H9 (cell line): ENCODE data around the gene IL36G. TPM values are rescaled to one million over a fixed set of nuclear protein-coding genes. Genes with fewer than 3 reads are reported as not detected.

ENCODE experiments used
- DNase-seq: peaks from one replicate; pipeline ENCODE4 v3.0.0-alpha.2; 2017
- H2AFZ ChIP-seq: one replicate; pipeline ENCODE4 v1.6.1; 2013; ENCODE audit warnings: mild to moderate bottlenecking, low read length, control low read depth, moderate library complexity
- H2AK5ac ChIP-seq: 2 replicates; pipeline ENCODE4 v1.6.1; 2013; ENCODE audit warnings: low read length, control low read depth, mixed read lengths; ENCODE audit not compliant: insufficient read length
- H2BK120ac ChIP-seq: one replicate; pipeline ENCODE4 v1.6.1; 2013; ENCODE audit warnings: low read depth, mild to moderate bottlenecking, low read length, control low read depth, inconsistent platforms; ENCODE audit not compliant: poor library complexity, severe bottlenecking
- H2BK12ac ChIP-seq: 2 replicates; pipeline ENCODE4 v1.6.1; 2013; ENCODE audit warnings: low read length, control low read depth, mixed read lengths, low read depth; ENCODE audit not compliant: insufficient read length
- H2BK15ac ChIP-seq: 2 replicates; pipeline ENCODE4 v1.6.1; 2013; ENCODE audit warnings: low read depth, low read length, control low read depth
- H2BK20ac ChIP-seq: one replicate; pipeline ENCODE4 v1.6.1; 2013; ENCODE audit warnings: low read depth, mild to moderate bottlenecking, low read length, control low read depth, inconsistent platforms; ENCODE audit not compliant: poor library complexity, severe bottlenecking
- H2BK5ac ChIP-seq: 2 replicates; pipeline ENCODE4 v1.6.1; 2013; ENCODE audit warnings: low read length, control low read depth, mixed read lengths; ENCODE audit not compliant: insufficient read length
- H3K14ac ChIP-seq: 2 replicates; pipeline ENCODE4 v1.6.1; 2013; ENCODE audit warnings: low read length, control low read depth; ENCODE audit not compliant: insufficient read depth
- H3K18ac ChIP-seq: 2 replicates; pipeline ENCODE4 v1.6.1; 2013; ENCODE audit warnings: low read depth, mild to moderate bottlenecking, mixed read lengths, low read length, control low read depth; ENCODE audit not compliant: insufficient read length
- H3K23ac ChIP-seq: 2 replicates; pipeline ENCODE4 v1.6.1; 2013; ENCODE audit warnings: low read length, control low read depth, mixed read lengths, low read depth; ENCODE audit not compliant: insufficient read length
- H3K23me2 ChIP-seq: 2 replicates; pipeline ENCODE4 v1.6.1; 2013; ENCODE audit warnings: low read depth, mild to moderate bottlenecking, mixed read lengths, low read length, control low read depth; ENCODE audit not compliant: insufficient read length, poor library complexity, severe bottlenecking
- H3K27ac ChIP-seq: 2 replicates; pipeline ENCODE4 v1.5.1; 2013; ENCODE audit warnings: low read length, control low read depth, mixed read lengths, low read depth; ENCODE audit not compliant: insufficient read length
- H3K27me3 ChIP-seq: 2 replicates; pipeline ENCODE4 v1.6.1; 2013; ENCODE audit warnings: low read length, control low read depth, inconsistent platforms; ENCODE audit not compliant: insufficient read depth
- H3K4ac ChIP-seq: 2 replicates; pipeline ENCODE4 v1.6.1; 2013; ENCODE audit warnings: low read depth, mild to moderate bottlenecking, control low read depth, inconsistent platforms, low read length, moderate library complexity
- H3K4me1 ChIP-seq: 2 replicates; pipeline ENCODE4 v1.6.1; 2013; ENCODE audit warnings: low read length, control low read depth, inconsistent platforms; ENCODE audit not compliant: insufficient read depth
- H3K4me2 ChIP-seq: 2 replicates; pipeline ENCODE4 v1.6.1; 2013; ENCODE audit warnings: low read length, control low read depth, mixed read lengths; ENCODE audit not compliant: insufficient read length, insufficient read depth
- H3K56ac ChIP-seq: 2 replicates; pipeline ENCODE4 v1.6.1; 2013; ENCODE audit warnings: low read depth, mild to moderate bottlenecking, mixed read lengths, low read length, control low read depth; ENCODE audit not compliant: insufficient read length
- H3K79me1 ChIP-seq: 2 replicates; pipeline ENCODE4 v1.6.1; 2013; ENCODE audit warnings: low read depth, mild to moderate bottlenecking, moderate library complexity, low read length, control low read depth, inconsistent platforms; ENCODE audit not compliant: insufficient read depth, poor library complexity, severe bottlenecking
- H3K79me2 ChIP-seq: 2 replicates; pipeline ENCODE4 v1.6.1; 2013; ENCODE audit warnings: low read length, control low read depth, inconsistent platforms; ENCODE audit not compliant: insufficient read depth
- H3K9ac ChIP-seq: 2 replicates; pipeline ENCODE4 v1.6.1; 2013; ENCODE audit warnings: low read length, control low read depth, mixed read lengths; ENCODE audit not compliant: insufficient read length; ENCODE audit errors: extremely low read depth
- H3K9me3 ChIP-seq: one replicate; pipeline ENCODE4 v1.6.1; 2013; ENCODE audit warnings: low read depth, low read length, inconsistent platforms; ENCODE audit not compliant: control insufficient read depth
- H3T11ph ChIP-seq: one replicate; pipeline ENCODE4 v1.6.1; 2013; ENCODE audit warnings: mild to moderate bottlenecking, low read length, control low read depth, inconsistent platforms
- H4K20me1 ChIP-seq: one replicate; pipeline ENCODE4 v1.6.1; 2013; ENCODE audit not compliant: control insufficient read depth, insufficient read length, insufficient read depth
- H4K5ac ChIP-seq: 2 replicates; pipeline ENCODE4 v1.6.1; 2013; ENCODE audit warnings: low read depth, mild to moderate bottlenecking, mixed read lengths, low read length, control low read depth; ENCODE audit not compliant: insufficient read length
- H4K8ac ChIP-seq: replicated peaks from 2 replicates; pipeline ENCODE4 v1.6.1; 2013; ENCODE audit warnings: low read length, control low read depth, mixed read lengths, low read depth; ENCODE audit not compliant: insufficient read length
- H4K91ac ChIP-seq: 2 replicates; pipeline ENCODE4 v1.6.1; 2013; ENCODE audit warnings: low read depth, mild to moderate bottlenecking, moderate library complexity, mixed read lengths, low read length, control low read depth; ENCODE audit not compliant: insufficient read length
- H3K27ac Mint-ChIP-seq, 3 experiments: 2 replicates in 2 of 3; 3 replicates in 1 of 3; pipeline ENCODE4 v1.8.0; 2020 to 2021; ENCODE audit warnings: mixed read lengths in 3 of 3, mild to moderate bottlenecking in 1 of 3, moderate library complexity in 1 of 3
- H3K27me3 Mint-ChIP-seq: 2 replicates; pipeline ENCODE4 v1.8.0; 2021; ENCODE audit warnings: low read depth, mild to moderate bottlenecking, moderate library complexity, mixed read lengths
- H3K36me3 Mint-ChIP-seq, 3 experiments: 2 replicates in 2 of 3; 3 replicates in 1 of 3; pipeline ENCODE4 v1.8.0; 2020 to 2021; ENCODE audit warnings: low read depth in 3 of 3, mixed read lengths in 3 of 3; ENCODE audit not compliant: insufficient read depth in 1 of 3
- H3K4me1 Mint-ChIP-seq, 2 experiments: 2 replicates each; pipeline ENCODE4 v1.8.0; 2020; ENCODE audit warnings: mixed read lengths in 2 of 2
- H3K4me3 Mint-ChIP-seq, 2 experiments: 2 replicates in 1 of 2; 3 replicates in 1 of 2; pipeline ENCODE4 v1.8.0; 2020 to 2021; ENCODE audit warnings: mild to moderate bottlenecking in 2 of 2, mixed read lengths in 2 of 2, moderate library complexity in 1 of 2
- H3K9me3 Mint-ChIP-seq, 2 experiments: 2 replicates in 1 of 2; 3 replicates in 1 of 2; pipeline ENCODE4 v1.8.0; 2020; ENCODE audit warnings: mild to moderate bottlenecking in 2 of 2, mixed read lengths in 2 of 2, moderate library complexity in 1 of 2
- WGBS: extraction: QIAGEN DNeasy Blood & Tissue Kit; methylation state at CpG from one replicate; pipeline ENCODE4 v1.1.7; 2013; ENCODE audit warnings: missing lambda C conversion rate, low lambda C conversion rate, mixed read lengths; ENCODE audit not compliant: insufficient read length; ENCODE audit errors: extremely low coverage; 5-methylcytosine and 5-hydroxymethylcytosine counted together
- total RNA-seq: library from RNA; stranded (reverse); gene quantifications from 2 replicates; pipeline ENCODE4 v1.2.1, GENCODE V29; 2021
- TF ChIP-seq, protein P1 (sequence below): fragments of 200-600 bp; sonication (generic); conservative IDR thresholded peaks from 3 replicates; pipeline ENCODE4 v1.8.0; 2021; ENCODE audit warnings: antibody characterized with exemption, mild to moderate bottlenecking

Gene IL36G
- total RNA-seq, 1 experiment from 2014 or later, result not detected

DNA sequence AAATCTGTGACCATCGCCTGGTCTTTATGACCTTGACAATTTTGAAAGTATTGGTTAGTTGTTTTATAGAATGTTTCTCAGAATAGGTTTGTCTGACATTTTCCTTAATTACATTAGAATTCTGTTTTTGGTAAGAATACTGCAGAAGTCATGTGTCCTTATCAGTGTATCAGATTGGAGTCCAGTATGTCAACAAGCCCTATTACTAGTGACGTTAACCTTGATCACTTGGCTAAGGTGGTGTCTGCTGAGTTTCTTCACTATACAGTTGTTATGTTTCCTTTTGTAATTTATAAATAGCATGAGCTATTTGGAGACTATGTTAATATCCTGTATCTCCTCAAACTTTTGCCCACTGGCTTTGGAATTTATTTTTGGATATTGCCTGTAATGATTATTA is 10.8 kb upstream of the IL36G start:
- Histone ChIP-seq H2AK5ac (no peak overlapping the region), H3K23ac (no peak overlapping the region), H3K14ac (no peak overlapping the region), H3K4ac (no peak overlapping the region), H4K91ac (no peak overlapping the region), H3K56ac (no peak overlapping the region), H2BK12ac (no peak overlapping the region), H3K79me2 (no peaks in the 10 kb centered on the region), H4K20me1 (no peaks in the 10 kb centered on the region), H2BK15ac (no peak overlapping the region), H3K4me2 (no peak overlapping the region), H2BK5ac (no peak overlapping the region), H3K27me3 (no peaks in the 10 kb centered on the region), H4K5ac (no peak overlapping the region), H2BK20ac (no peak overlapping the region), H3K27ac (no peak overlapping the region), H3K18ac (no peak overlapping the region), H3K9ac (no peak overlapping the region), H3K79me1 (no peaks in the 10 kb centered on the region), H3K23me2 (no peaks in the 10 kb centered on the region), H3T11ph (no peak overlapping the region), H2BK120ac (no peak overlapping the region), H4K8ac (no peak overlapping the region), H3K4me1 (no peaks in the 10 kb centered on the region), H3K9me3 (no peaks in the 10 kb centered on the region), H2AFZ (no peak overlapping the region)
- TF ChIP-seq, protein P1, sequence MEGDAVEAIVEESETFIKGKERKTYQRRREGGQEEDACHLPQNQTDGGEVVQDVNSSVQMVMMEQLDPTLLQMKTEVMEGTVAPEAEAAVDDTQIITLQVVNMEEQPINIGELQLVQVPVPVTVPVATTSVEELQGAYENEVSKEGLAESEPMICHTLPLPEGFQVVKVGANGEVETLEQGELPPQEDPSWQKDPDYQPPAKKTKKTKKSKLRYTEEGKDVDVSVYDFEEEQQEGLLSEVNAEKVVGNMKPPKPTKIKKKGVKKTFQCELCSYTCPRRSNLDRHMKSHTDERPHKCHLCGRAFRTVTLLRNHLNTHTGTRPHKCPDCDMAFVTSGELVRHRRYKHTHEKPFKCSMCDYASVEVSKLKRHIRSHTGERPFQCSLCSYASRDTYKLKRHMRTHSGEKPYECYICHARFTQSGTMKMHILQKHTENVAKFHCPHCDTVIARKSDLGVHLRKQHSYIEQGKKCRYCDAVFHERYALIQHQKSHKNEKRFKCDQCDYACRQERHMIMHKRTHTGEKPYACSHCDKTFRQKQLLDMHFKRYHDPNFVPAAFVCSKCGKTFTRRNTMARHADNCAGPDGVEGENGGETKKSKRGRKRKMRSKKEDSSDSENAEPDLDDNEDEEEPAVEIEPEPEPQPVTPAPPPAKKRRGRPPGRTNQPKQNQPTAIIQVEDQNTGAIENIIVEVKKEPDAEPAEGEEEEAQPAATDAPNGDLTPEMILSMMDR, result no peak
- peaks cover 0 to 20% of the 10 kb centered on the region in 2 experiments; a peak in 2 of 5 replicates for H3K9me3 Mint-ChIP-seq
- H3K4me1 Mint-ChIP-seq, result no peaks in the 10 kb centered on the region
- no CpG with 5 or more reads among the region's 2 CpGs for WGBS
- no peak overlapping the region for H3K27ac Mint-ChIP-seq
- H3K27me3 Mint-ChIP-seq, result peaks cover 13% of the 10 kb centered on the region
- no peaks in the 10 kb centered on the region for H3K36me3 Mint-ChIP-seq
- no peak overlapping the region for H3K4me3 Mint-ChIP-seq
- DNase-seq, result no peak
